Muscle layer of duodenum (tissue), 2 donors: ENCODE data around the gene ARMC9.

ENCODE experiments used
- H3K27ac ChIP-seq: one replicate; pipeline ENCODE4 v1.7.0; 2013; ENCODE audit warnings: mild to moderate bottlenecking, low read length
- H3K27me3 ChIP-seq: one replicate; pipeline ENCODE4 v1.7.0; 2013; ENCODE audit warnings: low read depth, mild to moderate bottlenecking, control low read depth, low read length
- H3K36me3 ChIP-seq, 2 donors: one replicate each; pipeline ENCODE4 v1.7.0; 2013; ENCODE audit warnings: low read length in 2 of 2, control low read depth in 1 of 2, mild to moderate bottlenecking in 1 of 2; ENCODE audit not compliant: insufficient read depth in 2 of 2, control insufficient read depth in 1 of 2
- H3K4me1 ChIP-seq, 2 donors: one replicate each; pipeline ENCODE4 v1.7.0; 2013; ENCODE audit warnings: low read length in 2 of 2, mild to moderate bottlenecking in 2 of 2, control low read depth in 1 of 2, moderate library complexity in 1 of 2; ENCODE audit not compliant: insufficient read depth in 2 of 2, control insufficient read depth in 1 of 2
- H3K4me3 ChIP-seq, 2 donors: one replicate each; pipeline ENCODE4 v1.7.0; 2013; ENCODE audit warnings: low read length in 2 of 2, low read depth in 1 of 2, mild to moderate bottlenecking in 1 of 2
- H3K9me3 ChIP-seq, 2 donors: one replicate each; pipeline ENCODE4 v1.7.0; 2013; ENCODE audit warnings: low read length in 2 of 2, control low read depth in 1 of 2, mild to moderate bottlenecking in 1 of 2; ENCODE audit not compliant: control insufficient read depth in 1 of 2
- donor health status: healthy.

The ARMC9 gene

DNA sequence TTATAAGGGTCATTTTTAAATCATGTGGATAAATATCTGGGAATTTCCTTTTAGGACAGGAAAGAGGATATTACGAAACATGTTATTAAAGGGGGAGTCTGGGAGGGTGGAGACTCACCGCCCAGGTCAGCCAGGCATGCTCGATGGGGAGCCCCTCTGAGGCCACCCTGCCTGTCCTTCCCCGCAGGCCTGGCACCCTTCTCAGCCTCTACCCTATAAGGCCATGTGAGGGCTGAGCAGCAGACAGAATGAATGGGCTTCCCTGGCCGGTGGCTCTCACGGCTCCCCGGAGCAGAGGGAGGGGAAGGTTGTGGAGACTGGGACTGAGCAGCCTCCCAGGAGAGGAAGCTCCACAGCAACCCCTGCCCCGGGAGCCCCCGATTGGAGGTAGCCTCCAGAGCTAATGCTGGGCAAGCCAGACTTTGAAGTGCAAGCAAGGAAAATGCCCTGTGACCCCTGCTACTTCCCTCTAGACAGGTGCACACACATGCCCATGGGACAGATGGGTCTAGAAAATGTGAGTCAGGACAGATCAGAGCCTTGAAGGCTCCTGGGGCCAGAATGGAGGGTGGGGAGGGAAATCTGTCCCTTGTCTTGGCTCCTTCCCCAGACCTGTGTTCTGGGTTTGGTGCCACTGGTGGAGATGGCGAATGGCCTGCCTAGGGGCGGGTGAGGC lies 13.2 kb upstream of the ARMC9 start:
- Histone ChIP-seq H3K9me3 (no peaks in the 10 kb centered on the region), H3K4me3 (no peak overlapping the region), H3K27me3 (no peaks in the 10 kb centered on the region), H3K27ac (no peak overlapping the region), H3K36me3 (no peaks in the 10 kb centered on the region), H3K4me1 (peaks cover 6 to 21% of the 10 kb centered on the region in 2 donors)

GRCh38 chr2:231185886-231186285 lies 12.5 kb upstream of the ARMC9 start:
- Histone ChIP-seq H3K9me3 (no peaks in the 10 kb centered on the region), H3K4me3 (no peak overlapping the region), H3K27ac (no peak overlapping the region), H3K4me1 (peaks cover 6 to 26% of the 10 kb centered on the region in 2 donors), H3K36me3 (no peaks in the 10 kb centered on the region), H3K27me3 (no peaks in the 10 kb centered on the region)

DNA sequence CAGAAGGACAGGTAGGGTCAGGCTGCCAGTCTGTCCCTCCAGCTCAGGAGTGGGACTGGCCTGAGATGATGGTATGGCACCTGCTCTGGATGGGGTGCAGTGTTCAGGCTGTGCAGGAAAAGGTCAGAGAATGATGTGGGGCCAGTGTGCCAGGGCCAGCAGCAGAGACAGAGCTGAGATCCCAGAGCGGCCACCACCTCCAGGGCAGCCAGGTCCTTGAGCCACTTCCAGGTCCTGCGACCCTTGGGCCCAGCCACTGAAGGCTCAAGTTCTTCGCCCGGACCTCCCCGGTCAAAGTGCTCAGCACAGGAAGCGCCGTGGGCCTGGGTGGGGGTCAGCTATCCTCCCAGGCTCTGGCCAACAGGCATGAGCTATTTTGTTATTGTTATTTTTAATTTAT lies 12.1 kb upstream of the ARMC9 start:
- Histone ChIP-seq H3K4me1 (peaks cover 6 to 27% of the 10 kb centered on the region in 2 donors), H3K27me3 (no peaks in the 10 kb centered on the region), H3K9me3 (no peaks in the 10 kb centered on the region), H3K36me3 (no peaks in the 10 kb centered on the region), H3K27ac (no peak overlapping the region), H3K4me3 (no peak overlapping the region)

DNA sequence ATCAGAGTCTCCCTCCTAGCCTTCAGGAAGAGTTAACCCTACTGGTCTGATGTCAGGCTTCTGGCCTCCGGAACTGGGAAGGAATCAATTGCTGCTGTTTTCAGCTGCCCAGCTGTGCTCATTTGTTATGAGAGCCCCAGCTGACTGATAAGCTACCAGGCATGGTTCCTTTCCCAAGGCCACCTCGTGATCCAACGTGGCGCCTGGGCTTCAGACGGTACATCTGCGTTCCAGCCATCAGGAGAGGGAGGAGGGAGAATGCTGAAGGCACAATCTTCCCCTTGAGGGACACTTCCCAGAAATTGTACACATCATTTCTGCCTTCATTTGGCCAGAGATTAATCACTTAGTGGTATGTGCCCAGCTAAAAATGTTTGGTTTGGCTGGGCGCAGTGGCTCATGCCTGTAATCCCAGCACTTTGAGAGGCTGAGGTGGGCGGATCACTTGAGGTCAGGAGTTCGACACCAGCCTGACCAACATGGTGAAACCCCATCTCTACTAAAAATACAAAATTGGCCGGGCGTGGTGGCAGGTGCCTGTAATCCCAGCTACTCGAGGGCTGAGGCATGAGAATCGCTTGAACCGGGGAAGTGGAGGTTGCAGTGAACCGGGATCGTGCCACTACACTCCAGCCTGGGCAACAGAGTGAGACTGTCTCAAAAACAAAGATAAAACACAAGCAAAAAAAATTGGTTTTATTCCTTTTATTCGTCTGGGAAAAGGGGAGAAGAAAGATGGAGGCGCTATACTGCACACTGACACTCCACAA lies 10.5 kb upstream of the ARMC9 start:
- Histone ChIP-seq H3K27me3 (no peaks in the 10 kb centered on the region), H3K27ac (no peak overlapping the region), H3K9me3 (no peaks in the 10 kb centered on the region), H3K36me3 (no peaks in the 10 kb centered on the region), H3K4me1 (peaks cover 10 to 22% of the 10 kb centered on the region in 2 donors), H3K4me3 (no peak overlapping the region)

GRCh38 chr2:231188506-231189170 lies 9.8 kb upstream of the ARMC9 start:
- no peak overlapping the region for H3K27ac ChIP-seq

GRCh38 chr2:231189171-231189530 lies 9.3 kb upstream of the ARMC9 start:
- Histone ChIP-seq H3K4me3 (no peak overlapping the region), H3K4me1 (peaks cover 10 to 22% of the 10 kb centered on the region in 2 donors), H3K9me3 (no peaks in the 10 kb centered on the region), H3K27me3 (no peaks in the 10 kb centered on the region), H3K36me3 (no peaks in the 10 kb centered on the region), H3K27ac (peak overlapping the region; percentile 76)

More at GRCh38 chr2:231188506-231189170, 9.8 kb upstream of the ARMC9 start:
- Histone ChIP-seq H3K9me3 (no peaks in the 10 kb centered on the region), H3K4me1 (peaks cover 10 to 22% of the 10 kb centered on the region in 2 donors), H3K27me3 (no peaks in the 10 kb centered on the region), H3K4me3 (no peak overlapping the region), H3K36me3 (no peaks in the 10 kb centered on the region)

DNA sequence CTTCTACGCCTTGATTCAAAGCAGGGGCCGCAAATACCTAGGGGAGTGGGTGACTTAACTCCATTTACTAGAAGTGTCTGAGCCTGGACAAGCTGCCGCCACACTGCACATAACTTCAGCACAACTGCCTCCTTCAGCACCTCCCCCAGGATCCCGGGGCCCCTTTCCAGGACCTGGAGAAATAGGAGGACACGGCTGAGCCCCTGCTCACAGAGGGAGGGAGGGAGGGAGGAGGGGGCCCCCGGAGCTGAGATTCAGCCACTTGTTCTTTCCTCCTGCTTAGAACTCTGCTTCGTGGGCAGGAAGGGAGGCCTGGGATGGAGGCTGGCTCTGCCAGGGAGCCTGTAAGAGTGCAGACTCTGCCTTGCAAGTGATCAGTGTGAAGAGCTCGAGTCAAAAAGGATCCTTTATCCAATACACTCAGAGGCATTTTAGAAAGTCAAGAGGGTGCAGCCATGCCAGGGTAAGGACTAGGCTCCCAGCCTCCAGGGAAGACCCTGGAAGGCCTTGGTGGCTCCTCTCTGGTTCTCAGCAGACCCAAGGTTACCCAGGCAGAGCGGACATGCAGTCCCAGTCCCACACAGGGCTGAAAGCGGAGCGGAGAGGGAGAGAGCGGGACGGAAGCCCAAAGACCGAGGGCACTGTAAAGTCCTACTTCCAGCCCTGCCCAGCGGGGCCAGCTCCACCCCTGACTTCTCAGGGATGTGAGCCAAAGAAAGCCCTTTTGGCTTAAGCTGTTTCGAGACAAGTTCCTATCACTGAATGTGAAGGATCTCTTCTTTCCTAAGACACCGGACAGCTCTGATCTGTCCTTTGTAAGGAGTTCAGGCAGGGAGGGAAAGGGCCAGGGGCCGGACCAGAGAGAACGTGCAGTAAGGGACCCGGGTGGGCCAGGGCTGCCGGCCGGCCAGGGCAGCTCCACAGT lies 8.6 kb upstream of the ARMC9 start:
- Histone ChIP-seq H3K36me3 (no peaks in the 10 kb centered on the region), H3K27ac (peak overlapping the region; percentile 76), H3K9me3 (no peaks in the 10 kb centered on the region), H3K4me1 (peaks cover 10 to 22% of the 10 kb centered on the region in 2 donors), H3K27me3 (no peaks in the 10 kb centered on the region), H3K4me3 (peak overlapping the region; percentile 12 to 52)

DNA sequence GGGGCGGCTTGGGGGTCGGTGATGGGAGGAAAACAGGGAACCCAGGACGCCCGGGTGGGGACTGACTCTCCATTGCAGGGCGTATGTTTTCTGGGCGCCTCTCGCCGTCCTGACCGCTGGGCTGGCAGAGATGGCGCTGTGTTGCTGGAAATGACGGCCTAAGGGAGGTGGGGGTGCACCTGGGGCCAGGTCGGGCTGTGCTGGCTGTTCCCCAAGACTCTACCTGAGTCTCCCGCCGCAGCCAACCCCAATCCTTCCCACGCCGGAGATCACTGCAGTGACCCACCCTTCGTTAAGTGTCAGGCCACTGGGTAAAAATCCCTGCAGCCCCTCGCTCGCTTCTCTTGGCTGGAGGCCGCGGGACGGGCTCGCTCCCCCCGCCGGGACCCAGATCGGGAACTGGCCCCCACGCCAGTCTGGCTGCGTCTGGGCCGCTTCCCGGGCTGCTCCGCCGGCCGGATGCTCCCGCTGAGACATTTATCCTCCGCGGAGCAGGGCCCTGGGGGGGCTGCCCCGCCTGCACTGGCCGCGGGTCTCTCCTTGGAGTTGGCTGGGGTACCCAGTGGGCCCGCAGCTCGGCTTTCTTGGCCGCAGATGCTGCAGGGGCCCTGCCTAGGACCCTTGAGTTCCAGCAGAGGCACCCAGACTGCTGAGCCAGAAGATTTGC lies 7.8 kb upstream of the ARMC9 start:
- Histone ChIP-seq H3K27me3 (no peaks in the 10 kb centered on the region), H3K36me3 (no peaks in the 10 kb centered on the region), H3K4me3 (peak overlapping the region; percentile 26 to 52), H3K4me1 (peaks cover 4 to 14% of the 10 kb centered on the region in 2 donors), H3K27ac (peak overlapping the region; percentile 76), H3K9me3 (no peaks in the 10 kb centered on the region)

GRCh38 chr2:231191896-231192872 lies 6.2 kb upstream of the ARMC9 start:
- Histone ChIP-seq H3K36me3 (no peaks in the 10 kb centered on the region), H3K9me3 (no peaks in the 10 kb centered on the region), H3K27me3 (no peaks in the 10 kb centered on the region), H3K27ac (peak overlapping the region; percentile 76), H3K4me3 (peak overlapping the region in 1 of 2 donors; percentile 38), H3K4me1 (peaks cover 4 to 7% of the 10 kb centered on the region in 2 donors)
